Ishikawa (cell line): ENCODE measurements around the gene CHEK2.

ENCODE experiments used
- CEBPB ChIP-seq: IDR thresholded peaks from 2 replicates; pipeline ENCODE4 v1.6.1; 2012
- CREB1 ChIP-seq: IDR thresholded peaks from 2 replicates; pipeline ENCODE4 v1.6.1; 2012; ENCODE audit warnings: low read depth
- EGR1 ChIP-seq: IDR thresholded peaks from 2 replicates; pipeline ENCODE4 v1.6.1; 2012
- EP300 ChIP-seq: IDR thresholded peaks from 2 replicates; pipeline ENCODE4 v1.6.1; 2012; ENCODE audit warnings: borderline replicate concordance
- FOXM1 ChIP-seq: IDR thresholded peaks from 2 replicates; pipeline ENCODE4 v1.6.1; 2012; ENCODE audit warnings: low read depth, borderline replicate concordance
- MAX ChIP-seq: IDR thresholded peaks from 2 replicates; pipeline ENCODE4 v1.6.1; 2012
- NFIC ChIP-seq: IDR thresholded peaks from 2 replicates; pipeline ENCODE4 v1.6.1; 2012
- RAD21 ChIP-seq: IDR thresholded peaks from 2 replicates; pipeline ENCODE4 v1.6.1; 2012; ENCODE audit warnings: low read depth
- REST ChIP-seq: IDR thresholded peaks from 2 replicates; pipeline ENCODE4 v1.6.1; 2012; ENCODE audit warnings: low read depth, mild to moderate bottlenecking
- TAF1 ChIP-seq: IDR thresholded peaks from 2 replicates; pipeline ENCODE4 v1.6.1; 2012; ENCODE audit warnings: low read depth, mild to moderate bottlenecking
- TCF12 ChIP-seq: IDR thresholded peaks from 2 replicates; pipeline ENCODE4 v1.6.1; 2012; ENCODE audit warnings: low read depth
- TEAD4 ChIP-seq: IDR thresholded peaks from 2 replicates; pipeline ENCODE4 v1.6.1; 2012
- USF1 ChIP-seq: IDR thresholded peaks from 2 replicates; pipeline ENCODE4 v1.6.1; 2012
- YY1 ChIP-seq: IDR thresholded peaks from 2 replicates; pipeline ENCODE4 v1.6.1; 2012; ENCODE audit warnings: low read depth
- ZBTB7A ChIP-seq: IDR thresholded peaks from 2 replicates; pipeline ENCODE4 v1.6.1; 2012; ENCODE audit warnings: low read depth

CHEK2 gene

DNA sequence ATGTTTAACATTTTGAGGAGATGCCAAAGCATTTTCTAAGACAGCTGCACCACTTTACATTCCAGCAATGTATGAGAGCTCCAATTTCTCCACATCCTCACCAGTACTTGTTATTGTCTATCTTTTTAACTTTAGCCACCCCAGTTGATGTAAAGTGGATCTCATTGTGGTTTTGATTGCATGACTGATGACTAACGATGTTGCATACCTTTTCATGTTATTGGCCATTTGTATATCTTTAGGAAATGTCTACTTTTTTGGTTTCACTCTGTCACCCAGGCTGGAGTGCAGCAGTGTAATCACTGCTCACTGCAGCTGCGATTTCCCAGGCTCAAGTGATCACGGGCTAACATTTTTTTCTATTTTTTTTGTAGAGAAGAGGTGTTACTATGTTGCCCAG is 70.9 kb downstream of the CHEK2 start:
- TF ChIP-seq TCF12 = no peak

- TF ChIP-seq TAF1 = no peak
- no peak for TF ChIP-seq ZBTB7A
- TF ChIP-seq YY1 = no peak
- TF ChIP-seq REST = no peak
- no peak for TF ChIP-seq TEAD4
- no peak for TF ChIP-seq MAX
- TF ChIP-seq RAD21 = no peak
- TF ChIP-seq NFIC = no peak
- no peak for TF ChIP-seq USF1
- no peak for TF ChIP-seq EGR1
- no peak for TF ChIP-seq FOXM1
- no peak for TF ChIP-seq TCF12
- no peak for TF ChIP-seq CREB1
- no peak for TF ChIP-seq CEBPB
- TF ChIP-seq EP300 = no peak
Measured at GRCh38 chr22:28670161-28670560, 71.5 kb downstream of the CHEK2 start.

- no peak for TF ChIP-seq EP300
- TF ChIP-seq YY1 = no peak
- no peak for TF ChIP-seq REST
- TF ChIP-seq TEAD4 = no peak
- TF ChIP-seq ZBTB7A = no peak
- no peak for TF ChIP-seq NFIC
- TF ChIP-seq TAF1 = no peak
- TF ChIP-seq CREB1 = no peak
- TF ChIP-seq TCF12 = no peak
- TF ChIP-seq USF1 = no peak
- TF ChIP-seq RAD21 = no peak
- TF ChIP-seq MAX = no peak
- TF ChIP-seq FOXM1 = no peak
- TF ChIP-seq CEBPB = no peak
- no peak for TF ChIP-seq EGR1
Measured at GRCh38 chr22:28669387-28669786, 72.2 kb downstream of the CHEK2 start.

DNA sequence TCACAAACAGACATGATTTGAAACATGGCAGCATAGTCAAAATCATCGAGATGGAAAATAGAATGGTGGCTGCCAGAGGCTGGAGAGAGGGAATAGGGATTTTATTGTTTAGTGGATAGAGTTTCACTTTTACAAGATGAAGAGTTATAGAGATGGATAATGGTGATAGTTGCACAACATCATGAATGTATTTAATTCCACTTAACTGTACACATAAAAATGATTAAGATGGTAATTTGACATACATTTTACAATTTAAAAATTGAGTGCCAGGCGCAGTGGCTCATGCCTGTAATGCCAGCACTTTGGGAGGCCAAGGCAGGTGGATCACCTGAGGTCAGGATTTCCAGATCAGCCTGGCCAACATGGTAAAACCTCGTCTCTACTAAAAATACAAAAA is 83.2 kb downstream of the CHEK2 start:
- TF ChIP-seq EP300 (no peak), EGR1 (no peak), FOXM1 (no peak), YY1 (no peak)

- TF ChIP-seq USF1 (no peak), REST (no peak), CEBPB (no peak), TEAD4 (no peak), FOXM1 (no peak), EGR1 (no peak), MAX (no peak), YY1 (no peak), CREB1 (no peak), EP300 (no peak), RAD21 (no peak)
Measured at GRCh38 chr22:28656181-28656580, 85.4 kb downstream of the CHEK2 start.
